ENCODE measurements around the gene ABCB6.
"Not testable (repeated sequence)": the region's sequence is repeated elsewhere in the genome, so short reads cannot be mapped to it uniquely, and the experiment has no call there.

ABCB6 gene

DNA sequence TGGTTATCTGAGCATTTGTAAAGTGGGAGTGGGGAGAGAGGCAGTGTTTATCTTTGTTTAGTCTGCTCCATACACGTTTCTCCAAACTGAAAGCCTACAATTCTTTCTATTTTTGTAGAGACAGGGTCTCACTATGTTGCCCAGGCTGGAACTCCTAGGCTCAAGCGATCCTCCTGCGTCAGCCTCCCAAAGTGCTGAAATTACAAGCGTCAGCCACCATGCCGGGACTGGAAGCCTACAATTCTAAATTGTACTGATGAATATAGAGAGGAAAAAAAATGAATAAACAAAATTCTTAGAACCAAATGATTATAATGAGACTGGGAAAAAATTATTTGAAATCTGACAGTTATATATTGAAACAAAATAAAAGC is 13.6 kb downstream of the ABCB6 start:
- Histone ChIP-seq H3K4me3 (ENCODE audit: low read length in 2 of 2) (no peak overlapping the region), H3K9me3 (ENCODE audit: control insufficient read depth in 2 of 2, low read length in 2 of 2) (no peaks in the 10 kb centered on the region), H3K27me3 (ENCODE audit: control insufficient read depth in 1 of 2, insufficient read depth in 2 of 2, low read length in 2 of 2) (no peaks in the 10 kb centered on the region), H3K36me3 (ENCODE audit: control insufficient read depth in 2 of 2, insufficient read depth in 2 of 2, low read length in 2 of 2) (peaks cover 16 to 17% of the 10 kb centered on the region in 2 donors), H3K9ac (ENCODE audit: low read length in 2 of 2) (no peak overlapping the region), H3K27ac (ENCODE audit: low read length) (no peak overlapping the region), H3K4me1 (ENCODE audit: control insufficient read depth, insufficient read depth, low read length) (peaks cover 22% of the 10 kb centered on the region)

DNA sequence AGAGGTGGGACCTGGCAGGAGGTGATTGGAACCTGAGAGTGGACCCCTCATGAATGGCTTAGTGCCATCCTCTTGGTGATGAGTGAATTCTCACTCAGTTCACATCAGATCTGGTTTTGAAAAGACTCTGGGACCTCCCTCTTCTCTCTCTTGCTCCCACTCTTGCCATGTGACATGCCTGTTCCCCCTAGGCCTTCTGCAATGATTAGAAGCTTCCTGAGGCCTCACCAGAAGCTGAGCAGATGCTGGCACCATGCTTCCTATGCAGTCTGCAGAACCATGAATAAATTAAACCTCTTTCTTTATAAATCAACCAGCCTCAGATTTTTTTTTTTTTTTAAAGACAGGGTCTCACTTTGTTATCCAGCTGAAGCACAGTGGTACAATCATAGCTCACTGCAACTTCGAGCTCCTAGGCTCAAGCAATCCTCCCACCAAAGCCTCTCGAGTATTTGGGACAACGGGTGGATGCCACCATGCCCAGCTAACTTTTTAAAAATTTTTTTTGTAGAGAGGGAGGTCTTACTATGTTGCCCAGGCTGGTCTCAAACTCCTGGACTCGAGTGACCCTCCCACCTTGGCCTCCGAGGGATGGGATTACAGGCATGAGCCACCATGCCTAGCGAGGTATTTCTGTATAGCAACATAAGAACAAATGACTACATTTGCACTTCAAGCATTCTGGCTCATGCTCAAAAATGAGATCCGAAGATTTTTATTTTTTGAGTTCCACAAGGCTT is 14.2 kb downstream of the ABCB6 start:
- Histone ChIP-seq H3K27me3 (ENCODE audit: control insufficient read depth in 1 of 2, insufficient read depth in 2 of 2, low read length in 2 of 2) (peaks cover 0 to under 1% of the 10 kb centered on the region in 2 donors), H3K4me1 (ENCODE audit: control insufficient read depth, insufficient read depth, low read length) (peaks cover 22% of the 10 kb centered on the region), H3K9ac (ENCODE audit: low read length in 2 of 2) (no peak overlapping the region), H3K27ac (ENCODE audit: low read length) (no peak overlapping the region), H3K36me3 (ENCODE audit: control insufficient read depth in 2 of 2, insufficient read depth in 2 of 2, low read length in 2 of 2) (peaks cover 11 to 12% of the 10 kb centered on the region in 2 donors), H3K9me3 (ENCODE audit: control insufficient read depth in 2 of 2, low read length in 2 of 2) (no peaks in the 10 kb centered on the region), H3K4me3 (ENCODE audit: low read length in 2 of 2) (no peak overlapping the region)

DNA sequence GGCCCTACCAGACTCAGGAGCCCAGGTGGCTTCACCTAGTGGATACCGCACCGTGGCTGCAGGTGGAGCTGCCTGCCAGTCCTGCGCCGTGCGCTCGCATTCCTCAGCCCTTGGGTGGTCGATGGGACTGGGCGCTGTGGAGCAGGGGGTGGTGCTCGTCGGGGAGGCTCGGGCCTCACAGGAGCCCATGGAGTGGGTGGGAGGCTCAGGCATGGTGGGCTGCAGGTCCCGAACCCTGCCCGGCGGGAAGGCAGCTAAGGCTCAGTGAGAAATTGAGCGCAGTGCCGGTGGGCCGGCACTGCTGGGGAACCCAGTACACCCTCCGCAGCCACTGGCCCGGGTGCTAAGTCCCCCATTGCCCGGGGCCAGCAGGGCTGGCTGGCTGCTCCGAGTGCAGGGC is 17.4 kb downstream of the ABCB6 start:
- not testable (repeated sequence) for H3K4me3 ChIP-seq (ENCODE audit: low read length in 2 of 2); H3K27ac ChIP-seq (ENCODE audit: low read length); H3K36me3 ChIP-seq (ENCODE audit: control insufficient read depth in 2 of 2, insufficient read depth in 2 of 2, low read length in 2 of 2); H3K9me3 ChIP-seq (ENCODE audit: control insufficient read depth in 2 of 2, low read length in 2 of 2); H3K4me1 ChIP-seq (ENCODE audit: control insufficient read depth, insufficient read depth, low read length); H3K9ac ChIP-seq (ENCODE audit: low read length in 2 of 2); H3K27me3 ChIP-seq (ENCODE audit: control insufficient read depth in 1 of 2, insufficient read depth in 2 of 2, low read length in 2 of 2)

DNA sequence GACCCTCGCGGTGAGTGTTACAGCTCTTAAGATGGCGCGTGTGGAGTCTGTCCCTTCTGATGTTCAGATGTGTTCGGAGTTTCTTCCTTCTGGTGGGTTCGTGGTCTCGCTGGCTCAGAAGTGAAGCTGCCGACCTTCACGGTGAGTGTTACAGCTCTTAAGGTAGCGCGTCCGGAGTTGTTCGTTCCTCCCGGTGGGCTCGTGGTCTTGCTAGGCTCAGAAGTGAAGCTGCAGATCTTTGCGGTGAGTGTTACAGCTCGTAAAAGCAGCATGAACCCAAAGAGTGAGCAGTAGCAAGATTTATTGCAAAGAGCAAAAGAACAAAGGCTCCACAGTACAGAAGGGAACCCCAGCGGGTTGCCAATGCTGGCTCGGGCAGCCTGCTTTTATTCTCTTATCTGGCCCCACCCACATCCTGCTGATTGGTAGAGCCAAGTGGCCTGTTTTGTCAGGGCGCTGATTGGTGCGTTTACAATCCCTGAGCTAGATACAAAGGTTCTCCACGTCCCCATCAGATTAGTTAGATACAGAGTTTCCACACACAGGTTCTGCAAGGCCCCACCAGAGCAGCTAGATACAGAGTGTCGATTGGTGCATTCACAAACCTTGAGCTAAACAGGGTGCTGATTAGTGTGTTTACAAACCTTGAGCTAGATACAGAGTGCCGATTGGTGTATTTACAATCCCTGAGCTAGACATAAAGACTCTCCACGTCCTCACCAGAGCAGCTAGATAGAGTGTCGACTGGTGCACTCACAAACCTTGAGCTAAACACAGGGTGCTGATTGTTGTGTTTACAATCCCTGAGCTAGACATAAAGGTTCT is 18.0 kb downstream of the ABCB6 start:
- not testable (repeated sequence) for H3K9me3 ChIP-seq (ENCODE audit: control insufficient read depth in 2 of 2, low read length in 2 of 2); H3K36me3 ChIP-seq (ENCODE audit: control insufficient read depth in 2 of 2, insufficient read depth in 2 of 2, low read length in 2 of 2); H3K9ac ChIP-seq (ENCODE audit: low read length in 2 of 2); H3K4me3 ChIP-seq (ENCODE audit: low read length in 2 of 2); H3K27me3 ChIP-seq (ENCODE audit: control insufficient read depth in 1 of 2, insufficient read depth in 2 of 2, low read length in 2 of 2); H3K27ac ChIP-seq (ENCODE audit: low read length); H3K4me1 ChIP-seq (ENCODE audit: control insufficient read depth, insufficient read depth, low read length)

DNA sequence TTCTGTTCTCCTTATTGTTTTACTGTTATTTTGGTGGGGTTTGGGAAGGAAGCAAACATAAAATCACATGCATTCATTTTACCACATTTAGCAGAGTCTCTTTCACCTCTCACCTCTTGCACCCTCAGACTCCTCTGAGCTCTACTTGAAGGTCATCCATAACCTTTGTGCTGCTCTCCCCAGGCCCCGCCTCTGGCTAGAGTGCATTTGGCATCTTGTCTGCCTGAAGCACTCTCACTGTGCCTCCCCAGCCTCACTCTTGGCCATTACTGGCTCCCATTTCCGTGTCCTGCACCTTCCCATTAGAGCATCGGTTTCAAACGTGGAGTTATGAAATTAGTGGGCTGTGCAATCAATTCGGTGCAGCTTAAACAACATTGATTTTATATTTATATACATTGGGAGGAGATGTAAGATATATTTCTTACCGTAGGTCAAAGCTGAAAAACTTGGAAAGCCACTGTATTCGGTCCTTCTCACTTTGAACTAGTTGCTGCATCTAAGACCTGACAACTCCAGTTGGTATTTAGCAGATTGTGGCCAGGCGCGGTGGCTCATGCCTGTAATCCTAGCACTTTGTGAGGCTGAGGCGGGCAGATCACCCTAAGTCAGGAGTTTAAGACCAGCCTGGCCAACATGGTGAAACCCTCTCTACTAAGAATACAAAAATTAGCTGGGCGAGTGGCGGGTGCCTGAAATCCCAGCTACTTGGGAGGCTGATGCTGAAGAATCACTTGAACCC is 19.1 kb downstream of the ABCB6 start:
- Histone ChIP-seq H3K36me3 (ENCODE audit: control insufficient read depth in 2 of 2, insufficient read depth in 2 of 2, low read length in 2 of 2) (no peaks in the 10 kb centered on the region), H3K9ac (ENCODE audit: low read length in 2 of 2) (no peak overlapping the region), H3K27me3 (ENCODE audit: control insufficient read depth in 1 of 2, insufficient read depth in 2 of 2, low read length in 2 of 2) (peaks cover 0 to 6% of the 10 kb centered on the region in 2 donors), H3K9me3 (ENCODE audit: control insufficient read depth in 2 of 2, low read length in 2 of 2) (no peaks in the 10 kb centered on the region), H3K4me1 (ENCODE audit: control insufficient read depth, insufficient read depth, low read length) (no peaks in the 10 kb centered on the region), H3K4me3 (ENCODE audit: low read length in 2 of 2) (no peak overlapping the region), H3K27ac (ENCODE audit: low read length) (no peak overlapping the region)

DNA sequence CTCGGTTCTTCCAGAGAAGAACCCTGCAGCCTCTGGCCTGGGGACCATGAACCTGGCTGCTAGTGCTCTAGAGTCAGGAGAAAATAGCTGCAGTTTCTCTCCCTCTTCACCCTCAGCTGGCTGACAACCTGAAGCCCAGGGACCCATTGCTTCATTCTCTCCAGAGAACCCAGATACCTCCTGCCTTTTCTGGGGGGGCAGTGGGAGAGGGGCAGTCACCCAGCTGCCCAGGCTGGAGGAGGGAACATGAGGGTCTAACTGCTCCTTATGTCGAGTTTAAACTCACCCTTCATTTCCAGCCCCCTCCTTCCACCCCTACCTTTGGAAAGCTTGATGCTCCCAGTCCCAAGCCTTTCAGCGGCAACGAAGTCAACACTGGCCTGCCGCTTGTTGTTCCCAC is 19.8 kb downstream of the ABCB6 start:
- Histone ChIP-seq H3K27ac (ENCODE audit: low read length) (no peak overlapping the region), H3K4me3 (ENCODE audit: low read length in 2 of 2) (no peak overlapping the region), H3K9me3 (ENCODE audit: control insufficient read depth in 2 of 2, low read length in 2 of 2) (no peaks in the 10 kb centered on the region), H3K27me3 (ENCODE audit: control insufficient read depth in 1 of 2, insufficient read depth in 2 of 2, low read length in 2 of 2) (peaks cover 0 to 6% of the 10 kb centered on the region in 2 donors), H3K4me1 (ENCODE audit: control insufficient read depth, insufficient read depth, low read length) (no peaks in the 10 kb centered on the region), H3K9ac (ENCODE audit: low read length in 2 of 2) (no peak overlapping the region), H3K36me3 (ENCODE audit: control insufficient read depth in 2 of 2, insufficient read depth in 2 of 2, low read length in 2 of 2) (no peaks in the 10 kb centered on the region)

DNA sequence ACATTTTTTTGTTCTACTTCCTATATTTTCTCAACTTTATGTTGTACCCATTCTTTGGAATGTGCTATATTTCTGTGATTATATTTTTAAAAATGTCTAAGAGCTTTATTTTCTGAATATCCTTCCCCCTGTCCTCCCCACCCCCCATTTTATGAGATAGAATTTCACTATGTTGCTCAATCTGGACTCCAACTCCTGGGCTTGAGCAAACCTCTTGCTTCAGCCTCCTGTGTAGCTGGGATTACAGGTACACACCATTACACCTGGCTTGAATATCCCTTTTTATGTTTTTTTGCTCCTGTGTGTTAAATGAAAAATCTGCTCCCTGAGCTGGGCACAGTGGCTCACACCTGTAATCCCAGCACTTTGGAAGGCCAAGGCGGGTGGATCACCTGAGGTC is 21.4 kb downstream of the ABCB6 start:
- Histone ChIP-seq H3K9ac (ENCODE audit: low read length in 2 of 2) (no peak overlapping the region), H3K27ac (ENCODE audit: low read length) (no peak overlapping the region), H3K9me3 (ENCODE audit: control insufficient read depth in 2 of 2, low read length in 2 of 2) (no peaks in the 10 kb centered on the region), H3K4me3 (ENCODE audit: low read length in 2 of 2) (no peak overlapping the region), H3K4me1 (ENCODE audit: control insufficient read depth, insufficient read depth, low read length) (no peaks in the 10 kb centered on the region), H3K27me3 (ENCODE audit: control insufficient read depth in 1 of 2, insufficient read depth in 2 of 2, low read length in 2 of 2) (peaks cover 0 to 6% of the 10 kb centered on the region in 2 donors), H3K36me3 (ENCODE audit: control insufficient read depth in 2 of 2, insufficient read depth in 2 of 2, low read length in 2 of 2) (no peaks in the 10 kb centered on the region)

DNA sequence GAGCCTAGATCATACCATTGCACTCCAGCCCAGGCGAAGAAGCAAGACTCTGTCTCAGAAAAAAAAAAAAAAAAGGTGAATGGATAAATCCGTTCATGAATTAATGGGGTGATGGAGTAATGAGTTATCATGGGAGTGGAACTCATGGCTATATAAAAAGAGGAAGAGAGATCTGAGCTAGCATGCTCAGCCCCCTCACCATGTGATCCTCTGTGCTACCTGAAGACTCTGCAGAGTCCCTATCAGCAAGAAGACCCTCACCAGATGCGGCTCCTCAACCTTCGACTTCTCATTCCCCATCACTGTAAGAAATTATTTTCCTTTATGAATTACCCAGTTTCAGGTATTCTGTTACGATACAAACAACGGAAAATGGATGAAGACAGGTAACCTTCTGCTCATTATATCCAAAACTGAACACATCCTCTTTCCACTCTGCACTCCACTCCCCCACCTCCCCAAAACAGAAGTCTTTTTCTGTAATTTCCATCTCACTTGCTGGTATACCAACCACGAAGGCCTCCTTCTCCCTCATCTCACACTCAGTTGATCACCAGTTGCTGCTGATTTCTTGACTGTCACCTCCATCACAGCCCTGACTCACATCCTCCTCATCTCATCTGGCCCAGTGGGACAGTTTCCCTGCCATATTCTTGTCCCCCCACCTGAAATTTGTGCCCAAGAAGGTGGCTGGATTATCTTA is 31.9 kb downstream of the ABCB6 start:
- H3K4me1 ChIP-seq (ENCODE audit: control insufficient read depth, insufficient read depth, low read length) = no peaks in the 10 kb centered on the region
- H3K9me3 ChIP-seq (ENCODE audit: control insufficient read depth in 2 of 2, low read length in 2 of 2) = no peaks in the 10 kb centered on the region
- H3K27me3 ChIP-seq (ENCODE audit: control insufficient read depth in 1 of 2, insufficient read depth in 2 of 2, low read length in 2 of 2) = no peaks in the 10 kb centered on the region
- no peak overlapping the region for H3K9ac ChIP-seq (ENCODE audit: low read length in 2 of 2)
- no peak overlapping the region for H3K4me3 ChIP-seq (ENCODE audit: low read length in 2 of 2)
- no peak overlapping the region for H3K27ac ChIP-seq (ENCODE audit: low read length)
- peaks cover 21 to 22% of the 10 kb centered on the region in 2 donors for H3K36me3 ChIP-seq (ENCODE audit: control insufficient read depth in 2 of 2, insufficient read depth in 2 of 2, low read length in 2 of 2)

DNA sequence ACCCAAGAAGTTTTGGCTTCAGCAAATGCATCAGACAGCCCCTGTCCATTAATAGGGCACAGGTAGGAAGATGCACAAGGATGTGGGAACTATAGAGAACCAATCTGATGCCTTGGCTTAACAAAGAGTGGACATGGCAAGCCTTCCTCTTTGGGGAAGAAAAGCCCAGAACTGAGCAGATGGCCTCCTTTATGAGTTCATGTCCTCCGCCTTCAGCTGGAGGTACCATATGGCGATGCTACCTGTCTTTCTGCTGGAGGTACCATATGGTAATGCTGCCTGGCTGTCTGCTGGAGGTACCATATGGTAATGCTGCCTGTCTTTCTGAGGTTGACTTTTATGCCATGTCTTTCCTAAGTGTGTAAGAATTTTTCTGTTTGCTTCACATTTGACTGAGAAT is 34.6 kb downstream of the ABCB6 start:
- Histone ChIP-seq H3K4me1 (ENCODE audit: control insufficient read depth, insufficient read depth, low read length) (peaks cover 16% of the 10 kb centered on the region), H3K4me3 (ENCODE audit: low read length in 2 of 2) (no peak overlapping the region), H3K9me3 (ENCODE audit: control insufficient read depth in 2 of 2, low read length in 2 of 2) (no peaks in the 10 kb centered on the region), H3K27ac (ENCODE audit: low read length) (no peak overlapping the region), H3K27me3 (ENCODE audit: control insufficient read depth in 1 of 2, insufficient read depth in 2 of 2, low read length in 2 of 2) (no peaks in the 10 kb centered on the region), H3K9ac (ENCODE audit: low read length in 2 of 2) (no peak overlapping the region), H3K36me3 (ENCODE audit: control insufficient read depth in 2 of 2, insufficient read depth in 2 of 2, low read length in 2 of 2) (peaks cover 44 to 45% of the 10 kb centered on the region in 2 donors)

DNA sequence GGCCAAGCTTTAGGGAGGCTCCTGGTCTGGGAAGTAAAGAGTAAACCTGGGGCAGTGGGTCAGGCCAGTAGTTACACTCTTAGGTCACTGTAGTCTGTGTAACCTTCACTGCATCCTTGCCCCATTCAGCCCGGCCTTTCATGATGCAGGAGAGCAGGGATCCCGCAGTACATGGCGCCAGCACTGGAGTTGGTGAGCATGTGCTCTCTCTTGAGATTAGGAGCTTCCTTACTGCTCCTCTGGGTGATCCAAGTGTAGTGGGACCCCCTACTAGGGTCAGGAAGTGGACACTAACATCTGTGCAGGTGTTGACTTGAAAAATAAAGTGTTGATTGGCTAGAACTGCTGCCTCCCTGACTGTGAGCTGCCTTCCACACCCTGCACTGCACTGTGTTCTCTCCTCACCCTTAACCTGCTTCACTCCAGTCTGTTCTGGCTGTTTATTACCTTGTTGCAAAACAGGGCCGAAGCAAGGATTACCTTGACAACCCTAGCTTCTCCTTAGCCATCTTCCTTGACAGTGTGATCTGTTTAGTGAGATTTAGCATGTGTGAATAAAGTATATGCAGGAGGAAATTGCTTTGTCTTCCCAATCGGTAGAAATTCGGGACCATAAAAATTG is 35.5 kb downstream of the ABCB6 start:
- Histone ChIP-seq H3K9me3 (ENCODE audit: control insufficient read depth in 2 of 2, low read length in 2 of 2) (no peaks in the 10 kb centered on the region), H3K4me3 (ENCODE audit: low read length in 2 of 2) (no peak overlapping the region), H3K27me3 (ENCODE audit: control insufficient read depth in 1 of 2, insufficient read depth in 2 of 2, low read length in 2 of 2) (no peaks in the 10 kb centered on the region), H3K36me3 (ENCODE audit: control insufficient read depth in 2 of 2, insufficient read depth in 2 of 2, low read length in 2 of 2) (peaks cover 44 to 45% of the 10 kb centered on the region in 2 donors), H3K9ac (ENCODE audit: low read length in 2 of 2) (no peak overlapping the region), H3K4me1 (ENCODE audit: control insufficient read depth, insufficient read depth, low read length) (peaks cover 22% of the 10 kb centered on the region), H3K27ac (ENCODE audit: low read length) (no peak overlapping the region)
